Activated naive CD8-positive, alpha-beta T cell treated with anti-CD3 and anti-CD28 coated beads, Interleukin-2, amount 50 U/mL, for 16 hours (primary cell): ENCODE results near the gene MED16.
"Not testable (repeated sequence)": the region's sequence is repeated elsewhere in the genome, so short reads cannot be mapped to it uniquely, and the experiment has no call there.

Experiments
- DNase-seq: peaks from one replicate; pipeline ENCODE4 v3.0.0-alpha.2; 2020; ENCODE audit warnings: low read depth, low spot score

Gene MED16

DNA sequence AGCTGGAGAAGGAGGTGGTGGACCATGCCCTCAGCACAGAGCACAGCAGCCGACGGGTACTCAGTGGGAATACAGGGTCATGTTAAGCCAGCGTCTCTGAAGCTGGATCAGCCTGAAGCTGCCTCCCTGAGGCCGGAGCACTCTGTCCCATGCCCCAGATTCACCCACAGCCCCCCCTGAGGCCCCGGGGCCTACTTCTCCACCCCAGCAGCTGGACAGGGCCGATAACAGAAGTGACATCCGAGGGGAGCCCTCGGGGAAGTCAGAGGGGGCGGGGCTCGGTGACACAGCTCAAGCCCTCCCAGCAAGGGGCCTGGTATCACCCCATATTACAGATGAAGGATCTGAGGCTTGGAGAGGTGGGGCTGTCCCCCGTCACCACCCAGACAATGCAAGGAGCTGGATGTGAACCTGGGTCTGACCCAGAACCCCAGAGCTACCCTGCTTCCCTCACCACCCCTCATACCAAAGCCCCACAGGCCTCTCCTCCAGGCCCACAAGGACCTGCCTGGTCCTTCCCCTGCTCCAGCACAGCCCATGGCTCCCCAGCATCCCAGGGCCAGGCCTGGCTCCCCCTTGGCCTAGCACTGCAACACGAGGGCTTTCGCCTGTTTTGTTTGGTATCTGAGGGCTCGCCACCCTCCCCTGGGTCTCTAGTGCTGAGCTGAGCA is 14.3 kb upstream of the MED16 start:
- no peak for DNase-seq

- no peak for DNase-seq
These were observed 13.5 kb upstream of the MED16 start for GRCh38 chr19:906480-906879.

- no peak for DNase-seq
These were observed 11.6 kb upstream of the MED16 start for GRCh38 chr19:904545-904944.

GRCh38 chr19:903266-903797 is 10.3 kb upstream of the MED16 start:
- no peak for DNase-seq

DNA sequence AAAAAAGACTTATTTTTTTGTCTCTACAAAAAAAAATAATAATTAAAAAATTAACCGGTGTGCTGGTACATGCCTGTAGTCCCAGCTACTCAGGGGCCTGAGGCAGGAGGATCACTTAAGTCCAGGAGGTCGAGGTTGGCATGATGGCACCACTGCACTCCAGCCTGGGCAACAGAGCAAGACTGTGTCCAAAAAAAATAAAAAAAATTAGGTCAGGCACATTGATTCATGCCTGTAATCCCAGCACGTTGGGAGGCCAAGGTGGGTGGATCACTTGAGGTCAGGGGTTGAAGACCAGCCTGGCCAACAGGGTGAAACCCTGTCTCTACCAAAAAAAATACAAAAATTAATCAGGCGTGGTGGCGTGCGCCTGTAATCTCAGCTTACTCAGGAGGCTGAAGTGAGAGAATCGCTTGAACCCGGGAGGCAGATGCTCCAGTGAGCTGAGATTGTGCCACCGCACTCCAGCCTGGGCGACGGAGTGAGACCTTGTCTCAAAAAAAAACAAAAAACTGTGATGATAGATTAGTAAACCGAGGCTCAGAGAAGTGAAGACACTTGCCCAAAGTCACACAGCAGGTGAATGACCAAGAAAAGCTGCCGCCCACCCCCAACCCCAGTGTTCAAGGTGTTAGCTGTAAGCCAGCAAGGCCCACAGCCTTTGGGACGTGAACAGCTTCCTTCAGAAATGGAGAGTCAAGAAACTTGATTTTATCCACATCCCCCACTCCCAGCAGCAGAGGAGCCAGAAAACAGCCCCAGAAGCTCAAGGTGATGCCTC is 9.6 kb upstream of the MED16 start:
- DNase-seq = no peak

- DNase-seq = no peak
These were observed 9.0 kb upstream of the MED16 start for GRCh38 chr19:902093-902370.

DNA sequence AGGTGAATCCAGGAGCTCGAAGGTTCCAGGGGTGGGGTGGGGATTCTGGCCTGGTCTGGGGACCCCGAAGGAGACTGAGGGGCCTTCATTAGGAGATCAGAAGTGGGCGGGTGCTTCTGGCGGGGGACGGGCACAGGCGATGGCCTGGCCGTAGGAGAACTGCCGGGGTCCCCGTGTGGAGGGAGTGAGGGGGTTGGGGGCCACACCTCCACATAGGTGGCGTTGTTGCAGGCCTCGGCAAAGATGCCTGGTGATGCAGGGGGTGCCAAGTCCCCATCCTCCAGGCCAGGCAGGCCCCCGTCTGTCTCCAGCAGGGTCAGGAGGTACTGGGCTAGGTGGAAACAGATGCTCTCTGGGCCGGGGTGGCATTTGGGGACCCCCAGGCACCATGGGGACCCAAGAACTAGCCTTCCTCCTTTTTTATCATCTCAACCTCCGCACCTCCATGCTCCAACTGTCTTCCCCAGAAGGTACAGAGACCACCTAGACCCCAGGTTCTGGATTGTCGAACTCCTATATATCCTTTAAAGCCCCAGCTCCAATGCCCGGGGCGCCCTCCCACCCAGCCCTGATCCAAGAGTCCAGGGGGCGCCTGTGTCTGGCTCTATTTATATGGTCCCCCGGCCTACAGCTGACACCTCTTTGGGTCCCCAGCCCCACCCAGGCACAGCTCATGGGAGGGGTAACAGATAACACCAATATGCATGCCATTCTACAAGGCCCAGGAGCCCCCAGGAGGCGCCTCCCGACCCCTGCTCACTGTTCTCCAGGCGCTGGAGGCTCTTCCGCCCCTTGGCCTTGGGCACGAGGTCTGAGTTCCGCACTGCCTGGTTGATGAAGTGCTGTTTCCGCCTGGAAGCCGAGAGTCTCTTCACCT is 8.5 kb upstream of the MED16 start:
- no peak for DNase-seq

- no peak for DNase-seq
These were observed 7.5 kb upstream of the MED16 start for GRCh38 chr19:900302-901111.

DNA sequence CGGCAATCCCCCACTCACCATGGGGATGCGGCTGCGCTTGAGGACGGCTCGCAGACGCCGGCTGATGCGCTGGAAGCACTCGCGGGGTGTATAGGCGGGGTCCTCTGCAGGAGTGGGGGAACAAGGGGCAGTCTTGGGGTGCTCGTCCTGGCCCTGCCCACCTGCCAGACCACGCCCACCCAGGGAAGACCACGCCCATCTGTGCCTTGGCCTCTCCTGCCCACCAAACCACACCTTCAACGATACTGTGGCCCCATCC is 7.0 kb upstream of the MED16 start:
- no peak for DNase-seq

GRCh38 chr19:899336-900042 is 6.5 kb upstream of the MED16 start:
- DNase-seq = no peak

DNA sequence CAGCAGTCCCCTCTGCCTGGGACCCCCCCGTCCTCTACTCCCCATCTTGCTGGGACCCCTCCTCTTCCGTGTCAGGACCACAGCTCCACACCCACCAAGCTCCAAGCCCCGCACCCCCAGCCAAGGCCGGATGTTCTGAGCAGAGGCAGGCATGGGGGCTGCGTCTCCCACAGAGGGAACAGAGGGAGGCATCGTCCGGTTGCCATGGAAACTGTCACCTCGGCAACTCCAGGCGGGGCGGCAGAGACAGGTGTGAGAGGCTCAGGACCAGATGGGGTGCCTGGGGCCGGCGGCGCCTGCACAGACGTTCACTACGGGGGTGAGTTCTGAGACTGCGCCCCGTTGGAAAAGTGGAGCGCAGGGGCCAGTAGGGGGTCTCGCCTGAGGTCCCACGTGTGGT is 5.7 kb upstream of the MED16 start:
- DNase-seq = no peak

GRCh38 chr19:897442-898039 is 4.6 kb upstream of the MED16 start:
- DNase-seq = no peak

DNA sequence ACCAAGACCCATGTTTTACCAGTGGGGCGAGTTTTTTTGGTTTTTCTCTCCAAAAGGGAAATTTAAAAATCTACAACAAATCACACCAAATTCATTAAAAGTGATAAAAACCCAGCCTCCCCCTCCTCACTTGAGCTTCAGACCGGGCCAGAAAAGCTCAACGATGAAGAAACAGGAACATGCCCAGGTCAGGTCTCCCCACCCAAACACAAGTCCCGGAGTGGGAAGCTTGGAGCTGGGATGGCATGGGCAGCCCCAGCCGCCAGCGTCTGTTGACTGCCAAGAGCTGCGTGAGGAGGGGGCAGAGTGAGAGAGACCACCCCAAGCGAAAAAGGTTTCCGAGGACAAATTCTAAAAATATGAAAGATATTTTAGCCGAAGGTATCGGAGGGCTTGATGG is 4.0 kb upstream of the MED16 start:
- no peak for DNase-seq

GRCh38 chr19:896434-896833 is 3.4 kb upstream of the MED16 start:
- DNase-seq = no peak

- no peak for DNase-seq
These were observed 619 bp downstream of the MED16 start for GRCh38 chr19:892243-892893.

DNA sequence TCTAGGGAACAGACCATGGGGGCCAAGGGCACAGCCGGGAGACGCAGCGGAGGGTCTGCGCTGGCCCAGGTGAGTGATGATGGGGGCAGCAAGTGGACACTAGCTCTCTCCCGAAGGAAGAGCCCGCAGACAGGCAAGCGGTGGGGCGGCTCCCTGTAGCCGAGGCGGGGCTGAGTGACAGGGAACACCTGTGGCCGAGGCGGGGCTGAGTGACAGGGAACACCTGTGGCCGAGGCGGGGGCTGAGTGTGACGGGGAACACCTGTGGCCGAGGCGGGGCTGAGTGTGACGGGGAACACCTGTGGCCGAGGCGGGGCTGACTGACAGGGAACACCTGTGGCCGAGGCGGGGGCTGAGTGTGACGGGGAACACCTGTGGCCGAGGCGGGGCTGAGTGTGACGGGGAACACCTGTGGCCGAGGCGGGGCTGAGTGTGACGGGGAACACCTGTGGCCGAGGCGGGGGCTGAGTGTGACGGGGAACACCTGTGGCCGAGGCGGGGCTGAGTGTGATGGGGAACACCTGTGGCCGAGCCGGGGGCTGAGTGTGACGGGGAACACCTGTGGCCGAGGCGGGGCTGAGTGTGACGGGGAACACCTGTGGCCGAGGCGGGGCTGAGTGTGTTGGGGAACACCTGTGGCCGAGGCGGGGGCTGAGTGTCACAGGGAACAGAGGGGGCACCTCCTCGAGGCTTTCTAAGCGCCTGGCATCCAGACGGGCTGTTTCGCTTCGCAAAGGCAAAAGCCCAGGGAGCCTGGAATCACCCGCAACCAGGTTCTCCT is 1.4 kb downstream of the MED16 start:
- not testable (repeated sequence) for DNase-seq

DNA sequence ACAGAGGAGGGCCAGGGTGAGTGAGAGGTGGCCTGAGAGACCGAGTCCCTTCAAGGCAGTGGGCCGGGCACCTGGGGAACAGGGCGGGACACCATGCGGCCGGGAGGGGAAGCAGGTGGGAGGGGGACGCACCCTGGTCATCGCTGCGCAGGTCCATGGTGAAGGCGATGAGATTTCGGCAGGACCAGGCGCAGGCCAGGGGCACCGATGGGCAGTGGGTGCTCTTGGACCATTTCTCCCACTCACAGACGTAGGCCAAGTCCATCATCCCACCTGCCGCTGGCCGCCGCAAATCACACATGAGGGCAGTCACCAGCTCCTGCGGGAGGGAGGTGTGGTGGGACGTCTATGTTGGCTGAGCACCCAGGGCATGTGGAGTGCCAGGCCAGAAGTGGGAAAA is 2.2 kb downstream of the MED16 start:
- no peak for DNase-seq

GRCh38 chr19:889662-890295 is 3.2 kb downstream of the MED16 start:
- no peak for DNase-seq
